ENCODE data around the gene MOSPD3.

- no peak for TF ChIP-seq CTCF (conservative IDR thresholded peaks at IDR 0.05 in 1 of 2, IDR thresholded peaks at IDR 0.05 in 1 of 2; ENCODE audit: extremely low read depth in 1 of 2, insufficient read depth in 1 of 2, low read depth in 1 of 2, low read length in 2 of 2)
- TF ChIP-seq EZH2 (IDR thresholded peaks at IDR 0.05; ENCODE audit: borderline replicate concordance, low read length): no peak
Measured at GRCh38 chr7:100613412-100614175, 1.3 kb downstream of the MOSPD3 start.
